Measurements from ENCODE around the gene ZNF827.
"Not testable (repeated sequence)": the region's sequence is repeated elsewhere in the genome, so short reads cannot be mapped to it uniquely, and the experiment has no call there.

ZNF827 gene

DNA sequence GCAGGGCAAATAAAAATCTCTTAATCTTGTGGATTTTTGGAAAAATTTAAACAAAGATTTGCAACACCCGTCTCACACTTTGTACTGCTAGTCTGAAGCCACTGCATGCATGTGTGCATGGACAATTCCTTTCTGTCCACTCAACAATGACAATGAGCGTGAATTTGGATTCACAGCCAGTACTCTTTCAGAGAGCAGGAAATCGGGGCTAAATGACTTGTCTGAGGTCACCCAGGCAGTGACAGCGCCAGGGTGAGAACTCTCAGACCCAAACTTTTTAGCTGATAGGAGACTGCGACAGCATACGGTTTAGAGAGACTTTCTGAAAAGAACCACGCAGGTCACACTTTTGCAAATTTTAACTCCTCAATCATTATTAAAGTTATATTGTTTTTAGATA, 90.9 kb downstream of the ZNF827 start:
- Histone ChIP-seq H3K9me3 (ENCODE audit: control insufficient read depth, low read length) (no peaks in the 10 kb centered on the region), H3K9ac (ENCODE audit: low read length) (no peak overlapping the region), H3K4me1 (ENCODE audit: control insufficient read depth, insufficient read depth, low read length) (peaks cover 13% of the 10 kb centered on the region), H3K27me3 (ENCODE audit: control insufficient read depth, insufficient read depth, low read length) (no peaks in the 10 kb centered on the region), H3K4me3 (ENCODE audit: low read length) (no peak overlapping the region), H3K36me3 (ENCODE audit: control insufficient read depth, insufficient read depth, low read length) (no peaks in the 10 kb centered on the region)

DNA sequence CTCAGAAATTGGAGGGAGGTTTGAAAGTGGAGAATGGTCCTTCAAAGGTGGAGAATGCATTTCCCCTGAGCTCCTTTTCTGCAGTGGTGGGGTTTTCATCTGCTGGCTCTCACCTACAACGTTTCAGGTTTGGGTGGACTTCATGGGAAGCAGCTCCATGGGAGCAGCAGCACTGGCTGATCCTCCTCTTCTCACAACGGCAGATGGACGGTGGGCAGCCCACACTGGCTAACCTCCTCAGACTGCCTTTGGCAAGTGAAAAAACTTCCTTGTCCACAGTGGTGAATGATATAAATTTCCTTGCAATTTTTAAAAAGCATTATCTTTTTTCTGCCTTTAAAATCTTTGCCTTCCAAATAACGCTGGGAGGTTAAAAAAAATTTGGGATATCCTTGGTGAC, 93.5 kb downstream of the ZNF827 start:
- Histone ChIP-seq H3K4me1 (ENCODE audit: control insufficient read depth, insufficient read depth, low read length) (peaks cover 3% of the 10 kb centered on the region), H3K9ac (ENCODE audit: low read length) (no peak overlapping the region), H3K4me3 (ENCODE audit: low read length) (no peak overlapping the region), H3K36me3 (ENCODE audit: control insufficient read depth, insufficient read depth, low read length) (no peaks in the 10 kb centered on the region), H3K27me3 (ENCODE audit: control insufficient read depth, insufficient read depth, low read length) (no peaks in the 10 kb centered on the region), H3K9me3 (ENCODE audit: control insufficient read depth, low read length) (no peaks in the 10 kb centered on the region)

DNA sequence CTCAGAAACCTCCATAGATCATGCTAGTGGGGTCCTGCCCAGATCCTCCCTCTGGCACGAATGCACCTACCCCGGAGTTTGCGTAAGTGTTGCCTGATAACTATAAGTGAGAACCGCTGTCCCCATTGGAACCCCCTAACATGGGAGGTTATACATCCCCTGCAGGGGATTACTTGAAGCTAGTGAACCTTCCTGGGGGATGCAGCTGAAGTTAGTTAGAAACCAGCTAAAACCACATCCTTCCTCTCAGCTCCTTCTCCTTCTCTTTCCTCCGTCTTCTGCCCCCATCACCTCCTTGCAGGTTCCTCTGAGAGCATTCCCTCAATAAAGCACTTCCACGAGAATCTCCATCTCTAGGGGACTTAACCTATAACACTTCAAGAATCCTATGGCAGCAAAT, 95.0 kb downstream of the ZNF827 start:
- no peaks in the 10 kb centered on the region for H3K4me1 ChIP-seq (ENCODE audit: control insufficient read depth, insufficient read depth, low read length)
- H3K27me3 ChIP-seq (ENCODE audit: control insufficient read depth, insufficient read depth, low read length), result no peaks in the 10 kb centered on the region
- H3K4me3 ChIP-seq (ENCODE audit: low read length), result no peak overlapping the region
- H3K36me3 ChIP-seq (ENCODE audit: control insufficient read depth, insufficient read depth, low read length), result no peaks in the 10 kb centered on the region
- H3K9me3 ChIP-seq (ENCODE audit: control insufficient read depth, low read length), result no peaks in the 10 kb centered on the region
- H3K9ac ChIP-seq (ENCODE audit: low read length), result no peak overlapping the region

DNA sequence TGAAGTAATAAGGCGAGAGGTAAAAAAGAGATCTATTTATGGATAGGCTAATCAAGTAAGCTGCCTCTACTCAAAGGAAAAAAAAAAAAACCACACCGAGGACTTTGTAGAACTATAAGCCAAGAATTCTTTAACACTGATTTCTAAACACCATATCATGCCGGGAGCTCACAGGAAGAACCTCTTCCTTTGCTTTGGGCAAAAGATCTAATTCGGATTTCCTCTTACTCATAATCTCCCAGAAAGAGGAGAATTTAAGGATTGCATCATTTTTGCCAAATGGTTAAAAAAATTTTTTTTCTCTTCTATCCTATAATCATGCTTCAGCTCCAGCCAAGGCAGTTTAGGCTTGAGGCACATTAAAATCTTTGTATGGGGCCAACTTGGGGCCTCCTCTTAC, 95.5 kb downstream of the ZNF827 start:
- H3K36me3 ChIP-seq (ENCODE audit: control insufficient read depth, insufficient read depth, low read length), result no peaks in the 10 kb centered on the region
- H3K4me1 ChIP-seq (ENCODE audit: control insufficient read depth, insufficient read depth, low read length), result no peaks in the 10 kb centered on the region
- no peak overlapping the region for H3K4me3 ChIP-seq (ENCODE audit: low read length)
- no peak overlapping the region for H3K9ac ChIP-seq (ENCODE audit: low read length)
- H3K9me3 ChIP-seq (ENCODE audit: control insufficient read depth, low read length), result no peaks in the 10 kb centered on the region
- no peaks in the 10 kb centered on the region for H3K27me3 ChIP-seq (ENCODE audit: control insufficient read depth, insufficient read depth, low read length)

DNA sequence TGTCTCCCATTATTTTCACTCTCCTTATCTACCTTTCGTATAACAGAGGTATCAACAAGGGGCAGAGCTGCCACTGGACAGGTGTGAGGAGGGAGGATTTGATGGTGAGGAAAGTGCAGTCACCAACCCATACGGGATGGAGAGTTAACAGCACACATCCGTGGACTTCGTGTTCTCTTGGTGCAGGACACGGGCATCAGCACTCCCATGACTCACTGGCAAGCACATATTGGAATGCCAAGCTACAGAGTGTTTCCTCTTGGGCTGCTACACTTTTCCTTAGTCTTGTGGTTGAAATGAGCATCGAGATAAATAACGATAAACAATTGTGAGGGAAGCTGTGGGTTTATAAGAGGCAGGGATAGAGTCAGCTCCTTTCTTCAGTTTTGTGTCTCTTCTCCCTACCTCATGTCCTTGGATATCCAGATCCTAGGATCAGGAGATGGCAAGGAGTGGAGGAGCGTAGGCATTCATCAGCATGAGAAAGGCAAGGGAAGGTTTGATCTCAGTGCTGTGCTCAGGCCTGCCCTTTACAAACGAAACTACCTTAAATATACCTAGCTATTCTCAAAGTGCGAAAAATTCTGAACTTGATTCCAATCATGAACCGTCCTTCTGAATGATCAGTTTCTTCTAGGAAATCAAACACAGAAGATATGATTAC, 96.3 kb downstream of the ZNF827 start:
- Histone ChIP-seq H3K4me3 (ENCODE audit: low read length) (no peak overlapping the region), H3K36me3 (ENCODE audit: control insufficient read depth, insufficient read depth, low read length) (no peaks in the 10 kb centered on the region), H3K9ac (ENCODE audit: low read length) (no peak overlapping the region), H3K9me3 (ENCODE audit: control insufficient read depth, low read length) (no peaks in the 10 kb centered on the region), H3K27me3 (ENCODE audit: control insufficient read depth, insufficient read depth, low read length) (no peaks in the 10 kb centered on the region), H3K4me1 (ENCODE audit: control insufficient read depth, insufficient read depth, low read length) (no peaks in the 10 kb centered on the region)

DNA sequence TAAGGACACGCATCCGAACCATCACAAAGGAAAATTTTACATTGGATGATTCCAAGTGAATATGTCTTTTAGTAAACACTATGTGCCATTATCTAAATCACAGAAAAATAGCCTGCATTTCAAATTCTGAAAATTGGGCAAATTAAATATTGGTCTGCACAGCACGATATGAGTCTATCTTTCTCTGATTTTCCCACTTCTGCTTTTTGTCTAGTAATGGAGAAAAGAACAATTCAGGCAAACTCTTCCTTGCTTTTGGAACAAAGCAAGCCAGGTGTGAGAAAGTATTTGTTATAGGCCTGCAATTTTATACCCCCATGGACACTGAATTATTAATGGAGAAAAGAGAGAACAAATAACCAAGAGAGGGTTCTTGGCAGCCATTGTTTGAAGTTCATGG, 97.8 kb downstream of the ZNF827 start:
- no peaks in the 10 kb centered on the region for H3K9me3 ChIP-seq (ENCODE audit: control insufficient read depth, low read length)
- no peaks in the 10 kb centered on the region for H3K36me3 ChIP-seq (ENCODE audit: control insufficient read depth, insufficient read depth, low read length)
- H3K4me1 ChIP-seq (ENCODE audit: control insufficient read depth, insufficient read depth, low read length), result no peaks in the 10 kb centered on the region
- no peak overlapping the region for H3K4me3 ChIP-seq (ENCODE audit: low read length)
- H3K9ac ChIP-seq (ENCODE audit: low read length), result no peak overlapping the region
- H3K27me3 ChIP-seq (ENCODE audit: control insufficient read depth, insufficient read depth, low read length), result no peaks in the 10 kb centered on the region

DNA sequence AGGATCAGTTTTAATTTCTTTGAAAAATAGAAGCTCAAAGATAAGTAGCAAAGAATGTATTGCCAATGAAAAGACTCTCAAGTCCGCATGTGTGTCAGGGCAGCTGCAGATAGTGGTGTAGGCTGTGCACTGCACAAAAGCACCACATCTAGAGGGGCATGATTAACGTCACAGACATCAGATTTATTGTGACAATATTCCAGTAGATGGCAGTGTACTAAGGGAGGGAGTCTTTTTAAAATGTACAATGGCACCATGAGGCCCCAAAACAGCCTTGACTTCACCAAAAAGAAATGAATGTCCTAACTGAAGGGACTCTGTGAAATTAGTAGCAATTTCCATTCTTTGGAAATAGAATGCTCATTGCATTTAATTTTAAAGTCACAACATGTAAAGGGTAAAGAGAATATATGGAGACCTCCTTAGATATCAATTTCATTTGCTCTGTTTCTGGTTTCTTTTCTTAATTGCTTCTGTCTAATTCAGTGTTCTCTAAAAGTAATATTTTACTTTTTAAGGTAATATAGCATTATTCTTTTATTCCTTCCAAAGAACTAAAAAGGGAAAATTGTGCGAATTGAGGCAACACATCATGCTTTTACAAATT, 98.4 kb downstream of the ZNF827 start:
- Histone ChIP-seq H3K9ac (ENCODE audit: low read length) (no peak overlapping the region), H3K36me3 (ENCODE audit: control insufficient read depth, insufficient read depth, low read length) (no peaks in the 10 kb centered on the region), H3K4me1 (ENCODE audit: control insufficient read depth, insufficient read depth, low read length) (no peaks in the 10 kb centered on the region), H3K27me3 (ENCODE audit: control insufficient read depth, insufficient read depth, low read length) (no peaks in the 10 kb centered on the region), H3K4me3 (ENCODE audit: low read length) (no peak overlapping the region), H3K9me3 (ENCODE audit: control insufficient read depth, low read length) (no peaks in the 10 kb centered on the region)

GRCh38 chr4:145839151-145839550, 99.5 kb downstream of the ZNF827 start:
- H3K4me1 ChIP-seq (ENCODE audit: control insufficient read depth, insufficient read depth, low read length), result no peaks in the 10 kb centered on the region
- no peaks in the 10 kb centered on the region for H3K36me3 ChIP-seq (ENCODE audit: control insufficient read depth, insufficient read depth, low read length)
- H3K9me3 ChIP-seq (ENCODE audit: control insufficient read depth, low read length), result no peaks in the 10 kb centered on the region
- H3K9ac ChIP-seq (ENCODE audit: low read length), result no peak overlapping the region
- no peak overlapping the region for H3K4me3 ChIP-seq (ENCODE audit: low read length)
- no peaks in the 10 kb centered on the region for H3K27me3 ChIP-seq (ENCODE audit: control insufficient read depth, insufficient read depth, low read length)

DNA sequence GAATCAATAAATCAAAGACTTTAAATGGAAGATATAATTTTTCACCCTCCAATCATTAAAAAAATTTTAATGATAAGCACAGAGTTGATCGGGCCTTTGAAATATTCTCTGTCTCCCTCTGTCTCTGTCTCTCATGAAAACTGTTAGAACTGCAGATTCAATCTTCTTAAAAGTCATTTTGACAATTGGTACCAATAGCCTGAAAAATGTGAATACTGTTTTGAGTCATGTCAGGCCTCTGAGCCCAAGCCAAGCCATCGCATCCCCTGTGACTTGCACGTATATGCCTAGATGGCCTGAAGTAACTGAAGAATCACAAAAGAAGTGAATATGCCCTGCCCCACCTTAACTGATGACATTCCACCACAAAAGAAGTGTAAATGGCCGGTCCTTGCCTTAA, 106.2 kb downstream of the ZNF827 start:
- not testable (repeated sequence) for H3K36me3 ChIP-seq (ENCODE audit: control insufficient read depth, insufficient read depth, low read length); H3K4me1 ChIP-seq (ENCODE audit: control insufficient read depth, insufficient read depth, low read length); H3K9ac ChIP-seq (ENCODE audit: low read length); H3K9me3 ChIP-seq (ENCODE audit: control insufficient read depth, low read length); H3K27me3 ChIP-seq (ENCODE audit: control insufficient read depth, insufficient read depth, low read length); H3K4me3 ChIP-seq (ENCODE audit: low read length)

GRCh38 chr4:145830699-145831098, 107.9 kb downstream of the ZNF827 start:
- Histone ChIP-seq H3K9ac (ENCODE audit: low read length) (no peak overlapping the region), H3K4me1 (ENCODE audit: control insufficient read depth, insufficient read depth, low read length) (no peaks in the 10 kb centered on the region), H3K9me3 (ENCODE audit: control insufficient read depth, low read length) (no peaks in the 10 kb centered on the region), H3K36me3 (ENCODE audit: control insufficient read depth, insufficient read depth, low read length) (no peaks in the 10 kb centered on the region), H3K4me3 (ENCODE audit: low read length) (no peak overlapping the region), H3K27me3 (ENCODE audit: control insufficient read depth, insufficient read depth, low read length) (no peaks in the 10 kb centered on the region)

GRCh38 chr4:145829629-145830395, 108.8 kb downstream of the ZNF827 start:
- H3K9ac ChIP-seq (ENCODE audit: low read length), result no peak overlapping the region
- no peaks in the 10 kb centered on the region for H3K9me3 ChIP-seq (ENCODE audit: control insufficient read depth, low read length)
- H3K36me3 ChIP-seq (ENCODE audit: control insufficient read depth, insufficient read depth, low read length), result no peaks in the 10 kb centered on the region
- no peaks in the 10 kb centered on the region for H3K27me3 ChIP-seq (ENCODE audit: control insufficient read depth, insufficient read depth, low read length)
- no peak overlapping the region for H3K4me3 ChIP-seq (ENCODE audit: low read length)
- no peaks in the 10 kb centered on the region for H3K4me1 ChIP-seq (ENCODE audit: control insufficient read depth, insufficient read depth, low read length)

GRCh38 chr4:145828802-145829485, 109.7 kb downstream of the ZNF827 start:
- H3K27me3 ChIP-seq (ENCODE audit: control insufficient read depth, insufficient read depth, low read length), result no peaks in the 10 kb centered on the region
- no peaks in the 10 kb centered on the region for H3K36me3 ChIP-seq (ENCODE audit: control insufficient read depth, insufficient read depth, low read length)
- no peaks in the 10 kb centered on the region for H3K9me3 ChIP-seq (ENCODE audit: control insufficient read depth, low read length)
- no peak overlapping the region for H3K4me3 ChIP-seq (ENCODE audit: low read length)
- H3K9ac ChIP-seq (ENCODE audit: low read length), result no peak overlapping the region
- H3K4me1 ChIP-seq (ENCODE audit: control insufficient read depth, insufficient read depth, low read length), result no peaks in the 10 kb centered on the region

Measured in mucosa of stomach (tissue), 1 donor.